Measurements from ENCODE around the gene OBSCN. TPM values are rescaled to one million over a fixed set of nuclear protein-coding genes. Genes with fewer than 3 reads are reported as not detected.
A peak's percentile ranks its signal among the peaks of the same experiment; 100 is the strongest.

Gene OBSCN
- total and polyA plus RNA-seq, 2 of the 13 experiments (the other 11 are each of a cell fraction or from before 2014, with no cell fraction given): 0.20 TPM

GRCh38 chr1:228165372-228166169 is 42.3 kb upstream of the OBSCN start, which contains the start of gene IBA57 (continued):
- TF ChIP-seq CHD4 (IDR thresholded peaks at IDR 0.05; ENCODE audit: borderline replicate concordance, low read length): no peak
- peak; percentile 64 for TF ChIP-seq TAF15 (IDR thresholded peaks at IDR 0.05; ENCODE audit: low read depth, low read length, poor library complexity, severe bottlenecking)
- TF ChIP-seq MYC (CRISPR knock-in tag; IDR thresholded peaks at IDR 0.05; ENCODE audit: borderline replicate concordance): peak; percentile 84
- TF ChIP-seq PCBP2 (optimal IDR thresholded peaks at IDR 0.05; ENCODE audit: low read depth, low read length, poor library complexity, severe bottlenecking): no peak
- peak; percentile 17; the same call in 1 of the 2 replicates for TF ChIP-seq TMF1 (CRISPR knock-in tag; IDR thresholded peaks at IDR 0.05; ENCODE audit: low read depth)
- peak; percentile 74 for TF ChIP-seq ZNF687 (CRISPR knock-in tag; IDR thresholded peaks at IDR 0.05)
- peak; percentile 32; the same call in 1 of the 2 replicates for TF ChIP-seq ZNF136 (CRISPR knock-in tag; IDR thresholded peaks at IDR 0.05; ENCODE audit: low read depth)
- no peak for TF ChIP-seq ZNF12 (CRISPR knock-in tag; IDR thresholded peaks at IDR 0.05)
- no peak for TF ChIP-seq FLYWCH1 (CRISPR knock-in tag; IDR thresholded peaks at IDR 0.05)
- TF ChIP-seq NR2F1 (CRISPR knock-in tag; IDR thresholded peaks at IDR 0.05): 0 out of 4 replicates have a peak, but pooled peaks of 1 of the 2 experiments have one; percentile 16
- peak; percentile 85 for TF ChIP-seq AGO2 (optimal IDR thresholded peaks at IDR 0.05; ENCODE audit: low read depth, low read length)
- TF ChIP-seq SNRNP70 (IDR thresholded peaks at IDR 0.05; ENCODE audit: low read depth, low read length): no peak
- TF ChIP-seq IRF2 (CRISPR knock-in tag; IDR thresholded peaks at IDR 0.05): no peak
- TF ChIP-seq NFE2L1 (CRISPR knock-in tag; IDR thresholded peaks at IDR 0.05; ENCODE audit: borderline replicate concordance): no peak
- TF ChIP-seq CEBPZ (IDR thresholded peaks at IDR 0.05; ENCODE audit: low read length): no peak
- peak; percentile 55 for TF ChIP-seq TARDBP (CRISPR knock-in tag; IDR thresholded peaks at IDR 0.05)
- no peak for TF ChIP-seq ZNF484 (CRISPR knock-in tag; IDR thresholded peaks at IDR 0.05; ENCODE audit: borderline replicate concordance, low read depth)
- TF ChIP-seq MAZ (IDR thresholded peaks at IDR 0.05; ENCODE audit: borderline replicate concordance, low read depth, low read length): peak; percentile 95
- TF ChIP-seq MAZ (CRISPR knock-in tag; IDR thresholded peaks at IDR 0.05; ENCODE audit: low read depth): peak; percentile 98
- no peak; the same call in 1 of the 2 replicates for TF ChIP-seq POLR2AphosphoS2 (IDR thresholded peaks at IDR 0.05; ENCODE audit: low read depth, low read length)
